ENCODE data around the gene SSB. TPM values are rescaled to one million over a fixed set of nuclear protein-coding genes. Genes with fewer than 3 reads are reported as not detected.
"Not testable (repeated sequence)": the region's sequence is repeated elsewhere in the genome, so short reads cannot be mapped to it uniquely, and the experiment has no call there.

SSB gene
- total RNA-seq, 1 donor: 94.1 TPM

DNA sequence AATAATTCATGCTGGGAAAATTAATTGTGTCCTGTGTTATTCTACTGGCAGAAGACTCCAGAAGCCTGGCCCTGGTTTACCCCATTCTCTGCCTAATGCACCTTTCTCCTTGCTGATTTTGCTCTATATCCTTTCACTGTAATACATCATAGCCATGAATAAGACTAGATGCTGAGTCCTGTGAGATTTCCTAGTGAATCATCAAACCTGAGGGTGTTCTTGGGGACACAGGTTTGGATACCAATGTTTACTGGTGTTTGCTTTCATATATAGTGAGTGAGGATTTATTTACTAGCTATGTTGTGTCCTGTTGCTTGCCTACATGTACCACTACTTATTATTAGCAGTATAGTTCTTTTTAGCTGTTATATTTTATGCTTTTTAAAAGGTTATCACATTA, 19.6 kb downstream of the SSB start:
- H3K79me2 ChIP-seq (ENCODE audit: insufficient read depth, low read length): peaks cover 29% of the 10 kb centered on the region

GRCh38 chr2:169819106-169819505, 20.4 kb downstream of the SSB start:
- Histone ChIP-seq H3K4me1 (ENCODE audit: insufficient read depth, low read length) (peaks cover 52% of the 10 kb centered on the region), H3K27ac (ENCODE audit: low read depth, low read length) (peak overlapping the region; percentile 49), H4K20me1 (ENCODE audit: insufficient read depth, low read length) (no peaks in the 10 kb centered on the region), H3K9me3 (ENCODE audit: low read depth, low read length) (no peaks in the 10 kb centered on the region), H2AFZ (ENCODE audit: low read length) (no peak overlapping the region), H3K4me3 (ENCODE audit: insufficient read depth, low read length) (no peak overlapping the region), H3K79me2 (ENCODE audit: insufficient read depth, low read length) (peaks cover 35% of the 10 kb centered on the region), H3K36me3 (ENCODE audit: insufficient read depth, low read length) (peaks cover 26% of the 10 kb centered on the region), H3K27me3 (ENCODE audit: insufficient read depth, low read length) (no peaks in the 10 kb centered on the region), H3K4me2 (ENCODE audit: insufficient read depth, low read length) (no peak overlapping the region)
- TF ChIP-seq, protein P1, sequence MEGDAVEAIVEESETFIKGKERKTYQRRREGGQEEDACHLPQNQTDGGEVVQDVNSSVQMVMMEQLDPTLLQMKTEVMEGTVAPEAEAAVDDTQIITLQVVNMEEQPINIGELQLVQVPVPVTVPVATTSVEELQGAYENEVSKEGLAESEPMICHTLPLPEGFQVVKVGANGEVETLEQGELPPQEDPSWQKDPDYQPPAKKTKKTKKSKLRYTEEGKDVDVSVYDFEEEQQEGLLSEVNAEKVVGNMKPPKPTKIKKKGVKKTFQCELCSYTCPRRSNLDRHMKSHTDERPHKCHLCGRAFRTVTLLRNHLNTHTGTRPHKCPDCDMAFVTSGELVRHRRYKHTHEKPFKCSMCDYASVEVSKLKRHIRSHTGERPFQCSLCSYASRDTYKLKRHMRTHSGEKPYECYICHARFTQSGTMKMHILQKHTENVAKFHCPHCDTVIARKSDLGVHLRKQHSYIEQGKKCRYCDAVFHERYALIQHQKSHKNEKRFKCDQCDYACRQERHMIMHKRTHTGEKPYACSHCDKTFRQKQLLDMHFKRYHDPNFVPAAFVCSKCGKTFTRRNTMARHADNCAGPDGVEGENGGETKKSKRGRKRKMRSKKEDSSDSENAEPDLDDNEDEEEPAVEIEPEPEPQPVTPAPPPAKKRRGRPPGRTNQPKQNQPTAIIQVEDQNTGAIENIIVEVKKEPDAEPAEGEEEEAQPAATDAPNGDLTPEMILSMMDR (IDR thresholded peaks at IDR 0.05; ENCODE audit: extremely low read depth, low read depth, low read length): no peak
- DNase-seq (ENCODE audit: insufficient read length, low spot score, missing footprints): peak; percentile 42

More for the DNA sequence above, 19.6 kb downstream of the SSB start:
- Histone ChIP-seq H3K4me3 (ENCODE audit: insufficient read depth, low read length) (no peak overlapping the region), H3K4me2 (ENCODE audit: insufficient read depth, low read length) (no peak overlapping the region), H3K27me3 (ENCODE audit: insufficient read depth, low read length) (no peaks in the 10 kb centered on the region), H2AFZ (ENCODE audit: low read length) (no peak overlapping the region), H3K36me3 (ENCODE audit: insufficient read depth, low read length) (peaks cover 32% of the 10 kb centered on the region), H3K4me1 (ENCODE audit: insufficient read depth, low read length) (peaks cover 43% of the 10 kb centered on the region), H3K27ac (ENCODE audit: low read depth, low read length) (peak overlapping the region; percentile 49), H4K20me1 (ENCODE audit: insufficient read depth, low read length) (no peaks in the 10 kb centered on the region), H3K9me3 (ENCODE audit: low read depth, low read length) (no peaks in the 10 kb centered on the region)
- TF ChIP-seq, protein P1 (IDR thresholded peaks at IDR 0.05; ENCODE audit: extremely low read depth, low read depth, low read length): no peak
- DNase-seq (ENCODE audit: insufficient read length, low spot score, missing footprints): no peak

GRCh38 chr2:169820101-169820500, 21.4 kb downstream of the SSB start:
- H3K27me3 ChIP-seq (ENCODE audit: insufficient read depth, low read length); H2AFZ ChIP-seq (ENCODE audit: low read length); H3K4me3 ChIP-seq (ENCODE audit: insufficient read depth, low read length); H3K9me3 ChIP-seq (ENCODE audit: low read depth, low read length); H4K20me1 ChIP-seq (ENCODE audit: insufficient read depth, low read length): not testable (repeated sequence)
- Histone ChIP-seq H3K36me3 (ENCODE audit: insufficient read depth, low read length) (peaks cover 18% of the 10 kb centered on the region), H3K4me2 (ENCODE audit: insufficient read depth, low read length) (peak overlapping the region; percentile 55), H3K79me2 (ENCODE audit: insufficient read depth, low read length) (peaks cover 43% of the 10 kb centered on the region), H3K27ac (ENCODE audit: low read depth, low read length) (peak overlapping the region; percentile 33), H3K4me1 (ENCODE audit: insufficient read depth, low read length) (peaks cover 55% of the 10 kb centered on the region)
- peak; percentile 72 for DNase-seq (ENCODE audit: insufficient read length, low spot score, missing footprints)

GRCh38 chr2:169822036-169822435, 23.4 kb downstream of the SSB start:
- Histone ChIP-seq H3K9me3 (ENCODE audit: low read depth, low read length) (no peaks in the 10 kb centered on the region), H3K36me3 (ENCODE audit: insufficient read depth, low read length) (peaks cover 12% of the 10 kb centered on the region), H3K27me3 (ENCODE audit: insufficient read depth, low read length) (no peaks in the 10 kb centered on the region), H4K20me1 (ENCODE audit: insufficient read depth, low read length) (no peaks in the 10 kb centered on the region), H3K79me2 (ENCODE audit: insufficient read depth, low read length) (peaks cover 42% of the 10 kb centered on the region), H2AFZ (ENCODE audit: low read length) (no peak overlapping the region), H3K4me2 (ENCODE audit: insufficient read depth, low read length) (peak overlapping the region; percentile 98), H3K27ac (ENCODE audit: low read depth, low read length) (no peak overlapping the region), H3K4me3 (ENCODE audit: insufficient read depth, low read length) (no peak overlapping the region), H3K4me1 (ENCODE audit: insufficient read depth, low read length) (peaks cover 53% of the 10 kb centered on the region)
- DNase-seq (ENCODE audit: insufficient read length, low spot score, missing footprints): no peak
- TF ChIP-seq, protein P1 (IDR thresholded peaks at IDR 0.05; ENCODE audit: extremely low read depth, low read depth, low read length): no peak

All from osteoblast (primary cell).